Smooth muscle cell (in vitro differentiated cells): ENCODE data around the gene COPS8. TPM values are rescaled to one million over a fixed set of nuclear protein-coding genes. Genes with fewer than 3 reads are reported as not detected.

ENCODE experiments used
- DNase-seq: peaks from one replicate; lab custom pipeline; 2025; ENCODE audit not compliant: unreplicated experiment; lab: John Stamatoyannopoulos, UW
- H2AFZ ChIP-seq: fragments of 200-600 bp; sonication (generic); 2 replicates; pipeline ENCODE4 v1.6.0; 2016; ENCODE audit warnings: antibody characterized with exemption, low read depth, mild to moderate bottlenecking
- H3F3A ChIP-seq: fragments of 200-600 bp; sonication (generic); 2 replicates; pipeline ENCODE4 v1.6.0; 2017; ENCODE audit warnings: antibody characterized with exemption, low read depth
- H3K27ac ChIP-seq: fragments of 200-600 bp; sonication (generic); 2 replicates; pipeline ENCODE4 v1.5.1; 2016; ENCODE audit warnings: low read depth, mild to moderate bottlenecking
- H3K27me3 ChIP-seq: fragments of 200-600 bp; sonication (generic); 2 replicates; pipeline ENCODE4 v1.6.1; 2016; ENCODE audit warnings: low read depth, mild to moderate bottlenecking
- H3K36me3 ChIP-seq: fragments of 200-600 bp; sonication (generic); 2 replicates; pipeline ENCODE4 v1.5.1; 2016; ENCODE audit warnings: low read depth
- H3K4me1 ChIP-seq: fragments of 200-600 bp; sonication (generic); 2 replicates; pipeline ENCODE4 v1.5.1; 2016; ENCODE audit warnings: low read depth
- H3K4me2 ChIP-seq: fragments of 200-600 bp; sonication (generic); 2 replicates; pipeline ENCODE4 v1.6.0; 2016; ENCODE audit warnings: mild to moderate bottlenecking
- H3K4me3 ChIP-seq: fragments of 200-600 bp; sonication (generic); 2 replicates; pipeline ENCODE4 v1.5.1; 2016; ENCODE audit warnings: mild to moderate bottlenecking
- H3K79me2 ChIP-seq: fragments of 200-600 bp; sonication (generic); 2 replicates; pipeline ENCODE4 v1.6.0; 2016; ENCODE audit warnings: low read depth, mild to moderate bottlenecking
- H3K9ac ChIP-seq: fragments of 200-600 bp; sonication (generic); 2 replicates; pipeline ENCODE4 v1.6.0; 2016; ENCODE audit warnings: low read depth
- H3K9me3 ChIP-seq: fragments of 200-600 bp; sonication (generic); replicated peaks from 2 replicates; pipeline ENCODE4 v1.5.1; 2016; ENCODE audit warnings: low read depth
- H4K20me1 ChIP-seq: fragments of 200-600 bp; sonication (generic); 2 replicates; pipeline ENCODE4 v1.6.0; 2016; ENCODE audit warnings: low read depth
- CTCF ChIP-seq: fragments of 200-600 bp; sonication (generic); IDR thresholded peaks from 2 replicates; pipeline ENCODE4 v1.5.1; 2017; ENCODE audit warnings: borderline replicate concordance, mild to moderate bottlenecking, antibody characterized with exemption; ENCODE audit not compliant: insufficient read depth, poor library complexity, severe bottlenecking
- WGBS: methylation state at CpG from one replicate; pipeline ENCODE4 v1.1.7; 2016; ENCODE audit warnings: low lambda C conversion rate; 5-methylcytosine and 5-hydroxymethylcytosine counted together
- polyA plus RNA-seq: library from polyadenylated mRNA; unstranded; fragments of >200 nt; fragmentation: Nextera tagmentation; extraction: Ambion mirVana; gene quantifications from 2 replicates; pipeline ENCODE4 v1.2.1, GENCODE V29; 2016
- total RNA-seq: library from RNA; depleted of rRNA; stranded (reverse); fragments of >200 nt; gene quantifications from 2 replicates; pipeline ENCODE4 v1.2.3, GENCODE V29; 2014

The COPS8 gene
- total and polyA plus RNA-seq, 2 experiments from 2014 or later, result 132 to 159 TPM

- no peak overlapping the region for H3K27ac ChIP-seq
- no peak overlapping the region for H3K9ac ChIP-seq
- peaks cover 5% of the 10 kb centered on the region for H3K9me3 ChIP-seq
- H3K4me1 ChIP-seq, result peaks cover 7% of the 10 kb centered on the region
- H3K4me2 ChIP-seq, result no peak overlapping the region
- no peak overlapping the region for H2AFZ ChIP-seq
- H3K36me3 ChIP-seq, result no peaks in the 10 kb centered on the region
- H3K27me3 ChIP-seq, result no peaks in the 10 kb centered on the region
- DNase-seq, result no peak
- 69% methylated on average over 4 of the region's 4 CpGs for WGBS
- no peaks in the 10 kb centered on the region for H3F3A ChIP-seq
- TF ChIP-seq CTCF, result no peak
- H3K79me2 ChIP-seq, result no peaks in the 10 kb centered on the region
- no peaks in the 10 kb centered on the region for H4K20me1 ChIP-seq
- no peak overlapping the region for H3K4me3 ChIP-seq
Observed at GRCh38 chr2:237134321-237135230, 48.9 kb downstream of the COPS8 start.

- no peak for DNase-seq
- Histone ChIP-seq H2AFZ (no peak overlapping the region), H3K27me3 (no peaks in the 10 kb centered on the region), H3K79me2 (no peaks in the 10 kb centered on the region), H3K9me3 (peaks cover 5% of the 10 kb centered on the region), H3K27ac (peak overlapping the region; percentile 18), H3K4me1 (peaks cover 7% of the 10 kb centered on the region), H3K9ac (no peak overlapping the region), H4K20me1 (no peaks in the 10 kb centered on the region), H3K36me3 (no peaks in the 10 kb centered on the region), H3K4me2 (no peak overlapping the region), H3F3A (no peaks in the 10 kb centered on the region), H3K4me3 (no peak overlapping the region)
- WGBS, result 81% methylated on average over 9 of the region's 9 CpGs
- TF ChIP-seq CTCF, result no peak
Observed at GRCh38 chr2:237136824-237137223, 51.1 kb downstream of the COPS8 start.

- H3K79me2 ChIP-seq, result no peaks in the 10 kb centered on the region
- no peaks in the 10 kb centered on the region for H4K20me1 ChIP-seq
- H3K27ac ChIP-seq, result peak overlapping the region; percentile 18
- no peaks in the 10 kb centered on the region for H3K27me3 ChIP-seq
- no peaks in the 10 kb centered on the region for H3F3A ChIP-seq
- H3K9me3 ChIP-seq, result peaks cover 5% of the 10 kb centered on the region
- no peak for DNase-seq
- peak overlapping the region; percentile 16 for H3K4me2 ChIP-seq
- WGBS, result 64% methylated on average over 13 of the region's 13 CpGs
- no peaks in the 10 kb centered on the region for H3K36me3 ChIP-seq
- H3K4me3 ChIP-seq, result no peak overlapping the region
- no peak for TF ChIP-seq CTCF
- peaks cover 7% of the 10 kb centered on the region for H3K4me1 ChIP-seq
- no peak overlapping the region for H3K9ac ChIP-seq
- no peak overlapping the region for H2AFZ ChIP-seq
Observed at GRCh38 chr2:237137626-237138323, 52.1 kb downstream of the COPS8 start.
